Endothelial cell (in vitro differentiated cells): ENCODE results near the gene HCFC1R1. TPM values are rescaled to one million over a fixed set of nuclear protein-coding genes. Genes with fewer than 3 reads are reported as not detected.

Source experiments
- DNase-seq: peaks from one replicate; pipeline ENCODE4 v3.0.0; 2021; ENCODE audit warnings: low spot score
- H3K27ac Mint-ChIP-seq: one replicate; pipeline ENCODE4 v1.8.0; 2021; ENCODE audit warnings: mixed read lengths, inconsistent platforms; ENCODE audit not compliant: unreplicated experiment
- H3K27me3 Mint-ChIP-seq: one replicate; pipeline ENCODE4 v1.8.0; 2021; ENCODE audit warnings: mild to moderate bottlenecking, moderate library complexity, mixed read lengths, inconsistent platforms; ENCODE audit not compliant: unreplicated experiment
- H3K36me3 Mint-ChIP-seq: one replicate; pipeline ENCODE4 v1.8.0; 2021; ENCODE audit warnings: mild to moderate bottlenecking, low read depth, mixed read lengths, inconsistent platforms; ENCODE audit not compliant: unreplicated experiment
- H3K4me1 Mint-ChIP-seq: one replicate; pipeline ENCODE4 v1.8.0; 2021; ENCODE audit warnings: mild to moderate bottlenecking, mixed read lengths, inconsistent platforms; ENCODE audit not compliant: unreplicated experiment
- H3K4me3 Mint-ChIP-seq: one replicate; pipeline ENCODE4 v1.8.0; 2021; ENCODE audit warnings: mild to moderate bottlenecking, mixed read lengths, inconsistent platforms; ENCODE audit not compliant: unreplicated experiment
- H3K9me3 Mint-ChIP-seq: one replicate; pipeline ENCODE4 v1.8.0; 2021; ENCODE audit warnings: mixed read lengths, inconsistent platforms; ENCODE audit not compliant: unreplicated experiment
- CTCF ChIP-seq: fragments of 200-600 bp; sonication (generic); IDR thresholded peaks from one replicate; pipeline ENCODE4 v1.5.0; 2021; ENCODE audit warnings: antibody characterized with exemption; ENCODE audit not compliant: unreplicated experiment
- total RNA-seq: library from RNA; stranded (reverse); fragmentation: NEBNext Ultra II Directional; extraction: Animal tissue kit (Norgen Biotek cat#: 25700); gene quantifications from one replicate; pipeline ENCODE4 v1.2.1, GENCODE V29; 2021; ENCODE audit not compliant: unreplicated experiment

The HCFC1R1 gene
- total RNA-seq, 1 donor from 2014 or later = 28.7 TPM

- peaks cover 13% of the 10 kb centered on the region for H3K4me1 Mint-ChIP-seq
- DNase-seq = peak; percentile 95
- no peak for TF ChIP-seq CTCF
- H3K36me3 Mint-ChIP-seq = no peaks in the 10 kb centered on the region
- H3K27me3 Mint-ChIP-seq = peaks cover 7% of the 10 kb centered on the region
- H3K27ac Mint-ChIP-seq = peak within 1 kb of the TSS; percentile 24
- H3K4me3 Mint-ChIP-seq = peak within 1 kb of the TSS; percentile 73
- H3K9me3 Mint-ChIP-seq = no peaks in the 10 kb centered on the region
These were observed 43.2 kb downstream of the HCFC1R1 start, which contains the start of gene PKMYT1 for GRCh38 chr16:2980227-2981176. PKMYT1 (minus strand) TSS chr16:2980446; CDS start chr16:2979657, 789 bp downstream.

DNA sequence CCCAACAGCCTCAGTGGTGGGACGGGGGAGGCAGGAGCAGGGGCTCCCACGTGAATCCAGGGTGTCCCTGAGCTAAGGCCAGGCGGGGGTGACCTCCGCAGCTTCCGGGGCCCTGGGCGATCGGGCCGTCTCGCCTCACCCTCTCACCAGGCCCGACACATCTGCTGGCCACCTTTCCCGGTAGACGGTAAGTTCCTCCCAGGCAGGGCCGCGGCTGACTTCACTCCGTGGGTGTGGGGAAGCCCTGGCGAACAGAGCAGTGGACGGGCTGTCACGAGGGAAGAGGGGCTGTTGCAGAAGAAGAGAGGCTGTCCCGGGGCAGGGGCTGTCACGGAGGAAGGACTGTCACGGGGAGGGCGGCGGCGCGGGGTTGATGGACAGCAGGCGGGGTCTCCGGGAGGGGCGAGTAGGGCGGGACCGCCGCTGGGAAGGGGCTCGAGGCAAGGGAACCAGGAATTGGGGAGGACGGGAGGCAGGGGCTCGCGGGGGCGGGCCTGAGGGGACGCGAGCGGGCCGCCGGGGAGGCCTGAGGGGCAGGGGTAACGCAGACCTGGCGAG, 44.0 kb downstream of the HCFC1R1 start:
- Mint-ChIP-seq H3K27me3 (peaks cover 7% of the 10 kb centered on the region), H3K4me3 (peak overlapping the region; percentile 73), H3K27ac (no peak overlapping the region), H3K36me3 (no peaks in the 10 kb centered on the region), H3K4me1 (peaks cover 13% of the 10 kb centered on the region), H3K9me3 (no peaks in the 10 kb centered on the region)
- no peak for TF ChIP-seq CTCF
- no peak for DNase-seq

- Mint-ChIP-seq H3K4me3 (no peak overlapping the region), H3K36me3 (no peaks in the 10 kb centered on the region), H3K9me3 (no peaks in the 10 kb centered on the region), H3K27me3 (peaks cover 7% of the 10 kb centered on the region), H3K4me1 (peaks cover 13% of the 10 kb centered on the region), H3K27ac (no peak overlapping the region)
- no peak for TF ChIP-seq CTCF
- no peak for DNase-seq
These were observed 46.3 kb downstream of the HCFC1R1 start for GRCh38 chr16:2977440-2977839.

GRCh38 chr16:2976673-2977072, 47.1 kb downstream of the HCFC1R1 start:
- no peak overlapping the region for H3K27ac Mint-ChIP-seq
- no peak for TF ChIP-seq CTCF
- no peaks in the 10 kb centered on the region for H3K9me3 Mint-ChIP-seq
- H3K4me1 Mint-ChIP-seq = peaks cover 8% of the 10 kb centered on the region
- no peak for DNase-seq
- H3K36me3 Mint-ChIP-seq = peaks cover 3% of the 10 kb centered on the region
- H3K4me3 Mint-ChIP-seq = no peak overlapping the region
- peaks cover 2% of the 10 kb centered on the region for H3K27me3 Mint-ChIP-seq

- H3K9me3 Mint-ChIP-seq = no peaks in the 10 kb centered on the region
- no peak overlapping the region for H3K27ac Mint-ChIP-seq
- H3K27me3 Mint-ChIP-seq = no peaks in the 10 kb centered on the region
- H3K4me1 Mint-ChIP-seq = peaks cover 4% of the 10 kb centered on the region
- no peak for TF ChIP-seq CTCF
- H3K36me3 Mint-ChIP-seq = peaks cover 3% of the 10 kb centered on the region
- H3K4me3 Mint-ChIP-seq = no peak overlapping the region
- no peak for DNase-seq
These were observed 47.5 kb downstream of the HCFC1R1 start for GRCh38 chr16:2976201-2976600.
